A673 (cell line): Measurements from ENCODE around the gene TMA7B. TPM values are rescaled to one million over a fixed set of nuclear protein-coding genes. Genes with fewer than 3 reads are reported as not detected.
A peak's percentile ranks its signal among the peaks of the same experiment; 100 is the strongest.

Experiments
- BruUV-seq: library from RNA; stranded (reverse); fragments of 400-500 nt; replicated peaks from 2 replicates; lab custom pipeline; 2021; lab: Mats Ljungman, UMichigan
- CTCF ChIA-PET: fragments of 300-600 bp; sonication (Branson Sonifier 250); formaldehyde crosslinking; loops from one replicate; lab custom pipeline; 2022; ENCODE audit warnings: antibody characterized with exemption; lab: Charles Lee
- POLR2A ChIA-PET: fragments of 300-600 bp; sonication (Branson Sonifier 250); formaldehyde crosslinking; loops from one replicate; lab custom pipeline; 2022; ENCODE audit warnings: antibody characterized with exemption; ENCODE audit not compliant: low non-redundant PET; lab: Charles Lee
- DNase-seq: peaks from one replicate; pipeline ENCODE4 v3.0.0-alpha.2; 2015; ENCODE audit warnings: low spot score
- H3K27ac ChIP-seq: fragments of 200-600 bp; sonication (generic); 2 replicates; pipeline ENCODE4 v1.5.1; 2016; ENCODE audit warnings: mixed run types, low read depth, mild to moderate bottlenecking, mixed read lengths, antibody characterized with exemption, low read length; ENCODE audit not compliant: poor library complexity, severe bottlenecking
- H3K27me3 ChIP-seq: fragments of 200-600 bp; sonication (generic); replicated peaks from 2 replicates; pipeline ENCODE4 v1.6.1; 2017; ENCODE audit warnings: mixed run types, low read depth, mild to moderate bottlenecking, mixed read lengths, antibody characterized with exemption, low read length; ENCODE audit not compliant: insufficient read depth, poor library complexity
- H3K36me3 ChIP-seq: fragments of 200-600 bp; sonication (generic); 2 replicates; pipeline ENCODE4 v1.6.1; 2016; ENCODE audit warnings: mixed run types, mild to moderate bottlenecking, mixed read lengths, antibody characterized with exemption, low read length; ENCODE audit not compliant: insufficient read depth, poor library complexity, severe bottlenecking
- H3K4me1 ChIP-seq: fragments of 200-600 bp; sonication (generic); 2 replicates; pipeline ENCODE4 v1.6.1; 2017; ENCODE audit warnings: mixed run types, mild to moderate bottlenecking, mixed read lengths, antibody characterized with exemption, low read length; ENCODE audit not compliant: insufficient read depth, poor library complexity, severe bottlenecking
- H3K4me3 ChIP-seq: fragments of 200-600 bp; sonication (generic); 2 replicates; pipeline ENCODE4 v1.5.1; 2016; ENCODE audit warnings: low read depth, mixed run types, mild to moderate bottlenecking, mixed read lengths, low read length; ENCODE audit not compliant: poor library complexity, severe bottlenecking
- H3K9me3 ChIP-seq: fragments of 200-600 bp; sonication (generic); 2 replicates; pipeline ENCODE4 v1.6.1; 2016; ENCODE audit warnings: mixed run types, low read depth, mild to moderate bottlenecking, mixed read lengths, antibody characterized with exemption, low read length; ENCODE audit not compliant: poor library complexity, severe bottlenecking
- EZH2 ChIP-seq: fragments of 200-600 bp; sonication (generic); IDR thresholded peaks from 2 replicates; pipeline ENCODE4 v1.6.1; 2017; ENCODE audit warnings: borderline replicate concordance, low read depth, mild to moderate bottlenecking, mixed read lengths, antibody characterized with exemption, low read length; ENCODE audit not compliant: poor library complexity, severe bottlenecking
- intact Hi-C: fragments of 100-400 bp; cut with micrococcal nuclease; formaldehyde crosslinking; loops from one replicate; pipeline ENCODE4 v1.10.0; 2022; ENCODE audit not compliant: unreplicated experiment
- total RNA-seq: library from RNA; stranded (reverse); gene quantifications from 2 replicates; pipeline ENCODE4 v1.2.3, GENCODE V29; 2021
- TF ChIP-seq, protein P1 (sequence below): fragments of 300-800, 200-600 bp; sonication (generic); conservative IDR thresholded peaks from 2 replicates; pipeline ENCODE4 v1.5.1; 2017; ENCODE audit warnings: low read depth, mild to moderate bottlenecking, antibody characterized with exemption, low read length, moderate library complexity, mixed read lengths

The TMA7B gene
- total RNA-seq, 1 experiment from 2014 or later = not detected

DNA sequence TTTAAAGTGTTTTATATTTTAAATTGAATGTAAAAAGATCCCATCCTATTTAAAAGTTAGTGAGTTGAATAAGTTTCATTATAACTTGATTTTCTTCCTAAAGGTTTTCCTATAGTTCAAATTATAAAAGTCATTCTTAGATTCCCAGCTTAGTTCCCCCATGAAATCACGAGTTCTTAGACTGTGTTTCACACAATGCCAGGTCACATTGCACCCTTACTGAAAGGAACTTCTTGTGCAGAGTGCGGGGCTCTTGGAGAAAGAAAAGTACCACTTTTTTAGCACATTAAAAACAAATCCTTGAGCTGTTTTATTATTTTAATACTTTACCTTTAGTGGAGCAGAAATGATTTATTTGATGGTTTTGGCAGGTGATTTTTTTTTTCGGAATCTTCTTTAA, 43.7 kb upstream of the TMA7B start:
- Histone ChIP-seq H3K27me3 (peaks cover 5% of the 10 kb centered on the region), H3K36me3 (no peaks in the 10 kb centered on the region), H3K4me3 (no peak overlapping the region), H3K27ac (no peak overlapping the region), H3K4me1 (no peaks in the 10 kb centered on the region), H3K9me3 (no peaks in the 10 kb centered on the region)
- no peak for TF ChIP-seq EZH2
- TF ChIP-seq, protein P1, sequence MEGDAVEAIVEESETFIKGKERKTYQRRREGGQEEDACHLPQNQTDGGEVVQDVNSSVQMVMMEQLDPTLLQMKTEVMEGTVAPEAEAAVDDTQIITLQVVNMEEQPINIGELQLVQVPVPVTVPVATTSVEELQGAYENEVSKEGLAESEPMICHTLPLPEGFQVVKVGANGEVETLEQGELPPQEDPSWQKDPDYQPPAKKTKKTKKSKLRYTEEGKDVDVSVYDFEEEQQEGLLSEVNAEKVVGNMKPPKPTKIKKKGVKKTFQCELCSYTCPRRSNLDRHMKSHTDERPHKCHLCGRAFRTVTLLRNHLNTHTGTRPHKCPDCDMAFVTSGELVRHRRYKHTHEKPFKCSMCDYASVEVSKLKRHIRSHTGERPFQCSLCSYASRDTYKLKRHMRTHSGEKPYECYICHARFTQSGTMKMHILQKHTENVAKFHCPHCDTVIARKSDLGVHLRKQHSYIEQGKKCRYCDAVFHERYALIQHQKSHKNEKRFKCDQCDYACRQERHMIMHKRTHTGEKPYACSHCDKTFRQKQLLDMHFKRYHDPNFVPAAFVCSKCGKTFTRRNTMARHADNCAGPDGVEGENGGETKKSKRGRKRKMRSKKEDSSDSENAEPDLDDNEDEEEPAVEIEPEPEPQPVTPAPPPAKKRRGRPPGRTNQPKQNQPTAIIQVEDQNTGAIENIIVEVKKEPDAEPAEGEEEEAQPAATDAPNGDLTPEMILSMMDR = no peak
- POLR2A ChIA-PET = interaction anchor here (0.7 kb wide), 1 partner anchor 444 kb away, joined by 3 read pairs; no protein-coding TSS in a partner anchor
- CTCF ChIA-PET = no interaction called here
- DNase-seq = no peak
- intact Hi-C loops = no loop called here
- no TSS peak for BruUV-seq

DNA sequence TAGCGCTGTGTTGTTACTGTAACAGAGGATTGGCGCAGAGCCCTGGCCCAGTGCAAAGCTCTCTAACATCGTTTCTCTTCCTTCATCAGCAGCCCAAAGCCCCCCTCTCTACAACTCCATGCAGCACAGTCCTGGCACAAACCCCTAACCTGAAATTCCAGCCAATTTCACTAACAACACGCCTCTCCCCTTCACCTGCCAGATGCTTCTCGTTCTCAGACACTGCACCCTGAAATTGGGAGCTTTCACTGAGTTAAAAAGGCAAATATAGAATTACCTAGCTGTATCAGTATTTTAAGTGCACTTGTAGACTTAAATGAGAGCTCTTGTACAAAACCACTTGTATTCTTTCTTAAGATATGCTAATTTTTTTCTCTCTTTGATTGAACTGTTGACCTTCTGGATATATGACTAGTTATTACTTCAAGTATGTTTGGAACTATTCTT, 43.0 kb upstream of the TMA7B start:
- Histone ChIP-seq H3K36me3 (no peaks in the 10 kb centered on the region), H3K27me3 (peaks cover 5% of the 10 kb centered on the region), H3K4me1 (no peaks in the 10 kb centered on the region), H3K27ac (no peak overlapping the region), H3K4me3 (no peak overlapping the region), H3K9me3 (no peaks in the 10 kb centered on the region)
- TF ChIP-seq, protein P1 = no peak
- no peak for TF ChIP-seq EZH2
- BruUV-seq = no TSS peak
- ChIA-PET POLR2A (no interaction called here), CTCF (no interaction called here)
- no peak for DNase-seq
- intact Hi-C loops = no loop called here

DNA sequence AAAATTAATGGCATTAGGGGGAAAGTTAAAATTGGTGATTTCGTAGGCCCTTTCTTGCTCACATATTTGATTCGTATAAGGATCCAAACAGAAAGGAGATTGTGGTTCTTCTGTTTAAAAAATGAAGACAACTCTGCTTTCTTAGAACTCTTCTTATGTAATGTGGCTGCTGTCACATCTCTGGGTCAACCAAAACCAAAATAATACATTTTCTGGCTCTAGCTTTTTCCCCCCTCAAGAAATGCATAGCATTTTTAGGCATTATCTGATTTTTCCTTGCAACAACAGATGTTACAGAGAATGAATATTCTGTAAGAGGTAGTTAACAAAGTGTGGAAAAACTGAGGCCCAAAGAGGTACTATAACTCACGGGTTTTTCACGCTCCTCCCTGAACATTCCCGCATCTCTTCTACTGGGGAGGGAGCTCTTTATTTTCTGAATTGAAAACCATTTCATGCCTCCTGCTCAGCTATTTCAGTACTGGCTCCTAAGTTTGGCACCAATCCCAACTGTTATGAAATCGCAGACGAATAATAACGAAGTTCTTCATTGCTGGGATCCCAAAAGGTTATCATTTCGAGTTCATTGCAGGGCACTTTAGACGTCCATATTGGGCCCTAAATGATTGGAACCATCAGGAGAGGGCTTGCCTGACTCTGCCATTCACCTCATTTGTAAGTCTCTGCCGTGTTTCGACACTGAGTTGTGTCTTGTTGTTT, 42.3 kb upstream of the TMA7B start:
- no peak overlapping the region for H3K4me3 ChIP-seq
- H3K36me3 ChIP-seq = no peaks in the 10 kb centered on the region
- H3K27me3 ChIP-seq = peaks cover 5% of the 10 kb centered on the region
- TF ChIP-seq, protein P1 = no peak
- TF ChIP-seq EZH2 = no peak
- ChIA-PET POLR2A (no interaction called here), CTCF (no interaction called here)
- no peak overlapping the region for H3K27ac ChIP-seq
- peak; percentile 4 for DNase-seq
- BruUV-seq = no TSS peak
- no peaks in the 10 kb centered on the region for H3K9me3 ChIP-seq
- H3K4me1 ChIP-seq = no peaks in the 10 kb centered on the region
- intact Hi-C loops = no loop called here
